ENCODE measurements around the gene SDK1. TPM values are rescaled to one million over a fixed set of nuclear protein-coding genes. Genes with fewer than 3 reads are reported as not detected.
A peak's percentile ranks its signal among the peaks of the same experiment; 100 is the strongest.

SDK1 gene
- total RNA-seq, 1 donor from 2014 or later = 4.3 TPM

DNA sequence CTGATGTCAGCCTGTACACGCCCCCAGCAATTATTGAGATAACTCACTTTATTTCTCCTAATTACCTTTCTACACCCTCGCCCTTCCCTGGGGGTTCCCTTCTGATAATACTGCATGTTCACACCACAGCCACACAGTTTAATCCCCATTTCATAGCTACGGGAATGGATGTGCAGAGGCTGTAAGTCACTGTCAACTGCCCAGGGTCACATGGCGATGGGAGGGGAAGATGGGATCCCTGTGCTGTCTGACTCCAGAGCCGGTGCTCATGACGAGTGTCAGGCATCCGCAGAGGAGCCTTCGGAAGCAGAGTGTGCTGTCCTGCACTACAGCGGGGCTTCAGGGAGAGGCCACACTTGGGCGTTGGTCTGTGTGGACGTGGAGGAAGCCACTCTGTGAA lies 688.7 kb downstream of the SDK1 start:
- Mint-ChIP-seq H3K36me3 (ENCODE audit: low read depth, unreplicated experiment) (peaks cover 4% of the 10 kb centered on the region), H3K4me1 (ENCODE audit: unreplicated experiment) (no peaks in the 10 kb centered on the region), H3K27ac (ENCODE audit: unreplicated experiment) (no peak overlapping the region), H3K9me3 (ENCODE audit: unreplicated experiment) (no peaks in the 10 kb centered on the region), H3K27me3 (ENCODE audit: unreplicated experiment) (peaks cover 5% of the 10 kb centered on the region), H3K4me3 (ENCODE audit: unreplicated experiment) (no peak overlapping the region)
- TF ChIP-seq, protein P1, sequence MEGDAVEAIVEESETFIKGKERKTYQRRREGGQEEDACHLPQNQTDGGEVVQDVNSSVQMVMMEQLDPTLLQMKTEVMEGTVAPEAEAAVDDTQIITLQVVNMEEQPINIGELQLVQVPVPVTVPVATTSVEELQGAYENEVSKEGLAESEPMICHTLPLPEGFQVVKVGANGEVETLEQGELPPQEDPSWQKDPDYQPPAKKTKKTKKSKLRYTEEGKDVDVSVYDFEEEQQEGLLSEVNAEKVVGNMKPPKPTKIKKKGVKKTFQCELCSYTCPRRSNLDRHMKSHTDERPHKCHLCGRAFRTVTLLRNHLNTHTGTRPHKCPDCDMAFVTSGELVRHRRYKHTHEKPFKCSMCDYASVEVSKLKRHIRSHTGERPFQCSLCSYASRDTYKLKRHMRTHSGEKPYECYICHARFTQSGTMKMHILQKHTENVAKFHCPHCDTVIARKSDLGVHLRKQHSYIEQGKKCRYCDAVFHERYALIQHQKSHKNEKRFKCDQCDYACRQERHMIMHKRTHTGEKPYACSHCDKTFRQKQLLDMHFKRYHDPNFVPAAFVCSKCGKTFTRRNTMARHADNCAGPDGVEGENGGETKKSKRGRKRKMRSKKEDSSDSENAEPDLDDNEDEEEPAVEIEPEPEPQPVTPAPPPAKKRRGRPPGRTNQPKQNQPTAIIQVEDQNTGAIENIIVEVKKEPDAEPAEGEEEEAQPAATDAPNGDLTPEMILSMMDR (IDR thresholded peaks at IDR 0.05; ENCODE audit: unreplicated experiment) = no peak
- no peak for DNase-seq (ENCODE audit: low spot score)

DNA sequence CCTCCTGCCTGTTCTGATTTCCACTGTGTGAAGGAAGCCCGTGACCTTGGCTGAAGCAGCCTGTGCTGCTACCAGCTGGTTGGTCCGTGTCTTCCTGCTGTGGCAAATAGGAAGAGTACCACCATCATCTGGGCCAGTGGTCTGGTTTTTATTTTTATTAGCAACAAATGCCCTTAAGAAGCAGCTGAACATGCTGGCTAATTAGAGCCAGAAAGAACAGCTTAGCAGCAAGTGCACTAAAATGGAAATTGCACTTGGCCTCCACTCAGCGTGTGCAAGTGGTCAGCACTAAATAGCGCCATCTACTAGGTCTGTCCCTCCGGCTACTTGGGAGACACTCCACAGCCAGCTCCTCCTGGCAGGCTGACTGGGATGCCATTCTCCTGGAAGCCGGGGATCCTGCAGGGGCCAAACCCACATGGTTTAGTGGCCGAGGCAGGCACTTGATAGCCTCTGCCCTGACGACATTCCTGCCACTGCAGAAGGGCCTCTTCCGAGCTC lies 690.7 kb downstream of the SDK1 start:
- H3K36me3 Mint-ChIP-seq (ENCODE audit: low read depth, unreplicated experiment) = peaks cover 4% of the 10 kb centered on the region
- no peaks in the 10 kb centered on the region for H3K9me3 Mint-ChIP-seq (ENCODE audit: unreplicated experiment)
- H3K27me3 Mint-ChIP-seq (ENCODE audit: unreplicated experiment) = peaks cover 5% of the 10 kb centered on the region
- DNase-seq (ENCODE audit: low spot score) = no peak
- no peak overlapping the region for H3K4me3 Mint-ChIP-seq (ENCODE audit: unreplicated experiment)
- H3K27ac Mint-ChIP-seq (ENCODE audit: unreplicated experiment) = no peak overlapping the region
- no peaks in the 10 kb centered on the region for H3K4me1 Mint-ChIP-seq (ENCODE audit: unreplicated experiment)
- TF ChIP-seq, protein P1 (IDR thresholded peaks at IDR 0.05; ENCODE audit: unreplicated experiment) = no peak

DNA sequence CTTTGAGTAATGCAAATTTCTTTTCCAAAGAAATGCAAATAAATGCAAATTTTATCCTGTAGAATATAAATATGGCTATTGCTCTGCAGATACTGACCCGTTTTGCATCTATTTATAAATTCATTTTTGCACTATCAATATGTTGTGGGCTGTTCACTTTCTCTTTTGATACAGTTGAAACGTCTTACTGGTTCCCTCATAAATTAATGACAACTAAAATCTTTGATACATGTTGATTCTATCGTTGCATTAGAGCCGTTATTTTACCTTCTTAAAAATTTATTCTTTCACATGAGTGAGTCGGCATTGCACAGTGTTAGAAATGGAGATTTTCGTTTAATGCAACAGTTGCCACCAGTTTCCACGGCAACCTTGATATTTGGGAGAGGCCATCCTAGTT lies 691.8 kb downstream of the SDK1 start:
- TF ChIP-seq, protein P1 (IDR thresholded peaks at IDR 0.05; ENCODE audit: unreplicated experiment) = no peak
- H3K4me1 Mint-ChIP-seq (ENCODE audit: unreplicated experiment) = no peaks in the 10 kb centered on the region
- H3K27ac Mint-ChIP-seq (ENCODE audit: unreplicated experiment) = no peak overlapping the region
- peak overlapping the region; percentile 8 for H3K4me3 Mint-ChIP-seq (ENCODE audit: unreplicated experiment)
- no peak for DNase-seq (ENCODE audit: low spot score)
- peaks cover 5% of the 10 kb centered on the region for H3K27me3 Mint-ChIP-seq (ENCODE audit: unreplicated experiment)
- H3K36me3 Mint-ChIP-seq (ENCODE audit: low read depth, unreplicated experiment) = peaks cover 4% of the 10 kb centered on the region
- no peaks in the 10 kb centered on the region for H3K9me3 Mint-ChIP-seq (ENCODE audit: unreplicated experiment)

DNA sequence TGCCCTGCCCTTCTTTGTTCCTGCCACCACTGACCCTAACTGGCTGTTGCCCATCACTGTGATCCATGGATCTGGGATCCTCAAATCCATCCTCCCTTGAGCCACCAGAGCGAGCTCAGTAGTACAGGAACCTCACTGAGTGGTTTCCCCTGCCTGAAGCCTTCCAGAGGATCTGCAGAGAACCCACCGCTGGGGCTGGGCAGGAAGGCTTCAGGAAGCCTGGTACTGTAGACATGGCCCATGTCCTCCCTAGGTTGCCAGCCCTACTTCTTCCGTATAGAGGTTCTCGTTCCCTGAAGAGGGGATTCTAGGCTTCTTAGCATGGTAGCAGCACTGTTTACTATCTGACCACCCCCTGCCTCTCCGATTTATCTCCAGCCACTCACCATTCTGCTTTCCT lies 693.7 kb downstream of the SDK1 start:
- Mint-ChIP-seq H3K9me3 (ENCODE audit: unreplicated experiment) (peaks cover 5% of the 10 kb centered on the region), H3K4me3 (ENCODE audit: unreplicated experiment) (no peak overlapping the region), H3K4me1 (ENCODE audit: unreplicated experiment) (no peaks in the 10 kb centered on the region), H3K27ac (ENCODE audit: unreplicated experiment) (no peak overlapping the region), H3K27me3 (ENCODE audit: unreplicated experiment) (peaks cover 5% of the 10 kb centered on the region), H3K36me3 (ENCODE audit: low read depth, unreplicated experiment) (peaks cover 4% of the 10 kb centered on the region)
- DNase-seq (ENCODE audit: low spot score) = no peak
- TF ChIP-seq, protein P1 (IDR thresholded peaks at IDR 0.05; ENCODE audit: unreplicated experiment) = no peak

DNA sequence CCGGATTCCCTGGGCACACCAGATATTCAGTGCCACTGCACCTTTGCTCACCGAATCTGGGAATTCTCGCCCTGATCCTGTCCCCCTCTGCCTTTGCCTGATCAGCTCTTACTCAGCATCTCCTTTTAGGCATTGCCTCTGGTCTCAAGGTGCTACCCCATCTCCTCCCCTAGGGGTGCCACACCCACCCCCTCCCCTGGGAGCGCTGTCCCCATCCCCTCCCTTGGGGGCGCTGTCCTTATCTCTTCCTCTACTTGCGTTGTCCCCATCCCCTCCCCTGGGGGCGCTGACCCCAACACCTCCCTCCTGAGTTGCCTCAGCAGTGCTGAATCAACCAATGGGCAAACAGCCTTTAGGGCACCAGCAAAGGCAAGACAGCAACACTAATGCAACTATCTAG lies 694.1 kb downstream of the SDK1 start:
- peaks cover 5% of the 10 kb centered on the region for H3K9me3 Mint-ChIP-seq (ENCODE audit: unreplicated experiment)
- H3K4me3 Mint-ChIP-seq (ENCODE audit: unreplicated experiment) = no peak overlapping the region
- H3K27me3 Mint-ChIP-seq (ENCODE audit: unreplicated experiment) = peaks cover 5% of the 10 kb centered on the region
- TF ChIP-seq, protein P1 (IDR thresholded peaks at IDR 0.05; ENCODE audit: unreplicated experiment) = peak; percentile 14
- no peak overlapping the region for H3K27ac Mint-ChIP-seq (ENCODE audit: unreplicated experiment)
- DNase-seq (ENCODE audit: low spot score) = no peak
- H3K36me3 Mint-ChIP-seq (ENCODE audit: low read depth, unreplicated experiment) = peaks cover 4% of the 10 kb centered on the region
- no peaks in the 10 kb centered on the region for H3K4me1 Mint-ChIP-seq (ENCODE audit: unreplicated experiment)

All from endothelial cell (in vitro differentiated cells).